H9 (cell line): ENCODE data around the gene KIAA2012. TPM values are rescaled to one million over a fixed set of nuclear protein-coding genes. Genes with fewer than 3 reads are reported as not detected.

ENCODE experiments used
- DNase-seq: peaks from one replicate; pipeline ENCODE4 v3.0.0-alpha.2; 2017
- H2AFZ ChIP-seq: one replicate; pipeline ENCODE4 v1.6.1; 2013; ENCODE audit warnings: mild to moderate bottlenecking, low read length, control low read depth, moderate library complexity
- H2AK5ac ChIP-seq: 2 replicates; pipeline ENCODE4 v1.6.1; 2013; ENCODE audit warnings: low read length, control low read depth, mixed read lengths; ENCODE audit not compliant: insufficient read length
- H2BK120ac ChIP-seq: one replicate; pipeline ENCODE4 v1.6.1; 2013; ENCODE audit warnings: low read depth, mild to moderate bottlenecking, low read length, control low read depth, inconsistent platforms; ENCODE audit not compliant: poor library complexity, severe bottlenecking
- H2BK12ac ChIP-seq: 2 replicates; pipeline ENCODE4 v1.6.1; 2013; ENCODE audit warnings: low read length, control low read depth, mixed read lengths, low read depth; ENCODE audit not compliant: insufficient read length
- H2BK15ac ChIP-seq: 2 replicates; pipeline ENCODE4 v1.6.1; 2013; ENCODE audit warnings: low read depth, low read length, control low read depth
- H2BK20ac ChIP-seq: one replicate; pipeline ENCODE4 v1.6.1; 2013; ENCODE audit warnings: low read depth, mild to moderate bottlenecking, low read length, control low read depth, inconsistent platforms; ENCODE audit not compliant: poor library complexity, severe bottlenecking
- H2BK5ac ChIP-seq: 2 replicates; pipeline ENCODE4 v1.6.1; 2013; ENCODE audit warnings: low read length, control low read depth, mixed read lengths; ENCODE audit not compliant: insufficient read length
- H3K14ac ChIP-seq: 2 replicates; pipeline ENCODE4 v1.6.1; 2013; ENCODE audit warnings: low read length, control low read depth; ENCODE audit not compliant: insufficient read depth
- H3K18ac ChIP-seq: 2 replicates; pipeline ENCODE4 v1.6.1; 2013; ENCODE audit warnings: low read depth, mild to moderate bottlenecking, mixed read lengths, low read length, control low read depth; ENCODE audit not compliant: insufficient read length
- H3K23ac ChIP-seq: 2 replicates; pipeline ENCODE4 v1.6.1; 2013; ENCODE audit warnings: low read length, control low read depth, mixed read lengths, low read depth; ENCODE audit not compliant: insufficient read length
- H3K23me2 ChIP-seq: 2 replicates; pipeline ENCODE4 v1.6.1; 2013; ENCODE audit warnings: low read depth, mild to moderate bottlenecking, mixed read lengths, low read length, control low read depth; ENCODE audit not compliant: insufficient read length, poor library complexity, severe bottlenecking
- H3K27ac ChIP-seq: 2 replicates; pipeline ENCODE4 v1.5.1; 2013; ENCODE audit warnings: low read length, control low read depth, mixed read lengths, low read depth; ENCODE audit not compliant: insufficient read length
- H3K27me3 ChIP-seq: 2 replicates; pipeline ENCODE4 v1.6.1; 2013; ENCODE audit warnings: low read length, control low read depth, inconsistent platforms; ENCODE audit not compliant: insufficient read depth
- H3K4ac ChIP-seq: 2 replicates; pipeline ENCODE4 v1.6.1; 2013; ENCODE audit warnings: low read depth, mild to moderate bottlenecking, control low read depth, inconsistent platforms, low read length, moderate library complexity
- H3K4me1 ChIP-seq: 2 replicates; pipeline ENCODE4 v1.6.1; 2013; ENCODE audit warnings: low read length, control low read depth, inconsistent platforms; ENCODE audit not compliant: insufficient read depth
- H3K4me2 ChIP-seq: 2 replicates; pipeline ENCODE4 v1.6.1; 2013; ENCODE audit warnings: low read length, control low read depth, mixed read lengths; ENCODE audit not compliant: insufficient read length, insufficient read depth
- H3K56ac ChIP-seq: 2 replicates; pipeline ENCODE4 v1.6.1; 2013; ENCODE audit warnings: low read depth, mild to moderate bottlenecking, mixed read lengths, low read length, control low read depth; ENCODE audit not compliant: insufficient read length
- H3K79me1 ChIP-seq: 2 replicates; pipeline ENCODE4 v1.6.1; 2013; ENCODE audit warnings: low read depth, mild to moderate bottlenecking, moderate library complexity, low read length, control low read depth, inconsistent platforms; ENCODE audit not compliant: insufficient read depth, poor library complexity, severe bottlenecking
- H3K79me2 ChIP-seq: 2 replicates; pipeline ENCODE4 v1.6.1; 2013; ENCODE audit warnings: low read length, control low read depth, inconsistent platforms; ENCODE audit not compliant: insufficient read depth
- H3K9ac ChIP-seq: 2 replicates; pipeline ENCODE4 v1.6.1; 2013; ENCODE audit warnings: low read length, control low read depth, mixed read lengths; ENCODE audit not compliant: insufficient read length; ENCODE audit errors: extremely low read depth
- H3K9me3 ChIP-seq: one replicate; pipeline ENCODE4 v1.6.1; 2013; ENCODE audit warnings: low read depth, low read length, inconsistent platforms; ENCODE audit not compliant: control insufficient read depth
- H3T11ph ChIP-seq: one replicate; pipeline ENCODE4 v1.6.1; 2013; ENCODE audit warnings: mild to moderate bottlenecking, low read length, control low read depth, inconsistent platforms
- H4K20me1 ChIP-seq: one replicate; pipeline ENCODE4 v1.6.1; 2013; ENCODE audit not compliant: control insufficient read depth, insufficient read length, insufficient read depth
- H4K5ac ChIP-seq: 2 replicates; pipeline ENCODE4 v1.6.1; 2013; ENCODE audit warnings: low read depth, mild to moderate bottlenecking, mixed read lengths, low read length, control low read depth; ENCODE audit not compliant: insufficient read length
- H4K8ac ChIP-seq: replicated peaks from 2 replicates; pipeline ENCODE4 v1.6.1; 2013; ENCODE audit warnings: low read length, control low read depth, mixed read lengths, low read depth; ENCODE audit not compliant: insufficient read length
- H4K91ac ChIP-seq: 2 replicates; pipeline ENCODE4 v1.6.1; 2013; ENCODE audit warnings: low read depth, mild to moderate bottlenecking, moderate library complexity, mixed read lengths, low read length, control low read depth; ENCODE audit not compliant: insufficient read length
- H3K27ac Mint-ChIP-seq, 3 experiments: 2 replicates in 2 of 3; 3 replicates in 1 of 3; pipeline ENCODE4 v1.8.0; 2020 to 2021; ENCODE audit warnings: mixed read lengths in 3 of 3, mild to moderate bottlenecking in 1 of 3, moderate library complexity in 1 of 3
- H3K27me3 Mint-ChIP-seq: 2 replicates; pipeline ENCODE4 v1.8.0; 2021; ENCODE audit warnings: low read depth, mild to moderate bottlenecking, moderate library complexity, mixed read lengths
- H3K36me3 Mint-ChIP-seq, 3 experiments: 2 replicates in 2 of 3; 3 replicates in 1 of 3; pipeline ENCODE4 v1.8.0; 2020 to 2021; ENCODE audit warnings: low read depth in 3 of 3, mixed read lengths in 3 of 3; ENCODE audit not compliant: insufficient read depth in 1 of 3
- H3K4me1 Mint-ChIP-seq, 2 experiments: 2 replicates each; pipeline ENCODE4 v1.8.0; 2020; ENCODE audit warnings: mixed read lengths in 2 of 2
- H3K4me3 Mint-ChIP-seq, 2 experiments: 2 replicates in 1 of 2; 3 replicates in 1 of 2; pipeline ENCODE4 v1.8.0; 2020 to 2021; ENCODE audit warnings: mild to moderate bottlenecking in 2 of 2, mixed read lengths in 2 of 2, moderate library complexity in 1 of 2
- H3K9me3 Mint-ChIP-seq, 2 experiments: 2 replicates in 1 of 2; 3 replicates in 1 of 2; pipeline ENCODE4 v1.8.0; 2020; ENCODE audit warnings: mild to moderate bottlenecking in 2 of 2, mixed read lengths in 2 of 2, moderate library complexity in 1 of 2
- WGBS: extraction: QIAGEN DNeasy Blood & Tissue Kit; methylation state at CpG from one replicate; pipeline ENCODE4 v1.1.7; 2013; ENCODE audit warnings: missing lambda C conversion rate, low lambda C conversion rate, mixed read lengths; ENCODE audit not compliant: insufficient read length; ENCODE audit errors: extremely low coverage; 5-methylcytosine and 5-hydroxymethylcytosine counted together
- total RNA-seq: library from RNA; stranded (reverse); gene quantifications from 2 replicates; pipeline ENCODE4 v1.2.1, GENCODE V29; 2021
- TF ChIP-seq, protein P1 (sequence below): fragments of 200-600 bp; sonication (generic); conservative IDR thresholded peaks from 3 replicates; pipeline ENCODE4 v1.8.0; 2021; ENCODE audit warnings: antibody characterized with exemption, mild to moderate bottlenecking

KIAA2012 gene
- total RNA-seq, 1 experiment from 2014 or later: not detected

DNA sequence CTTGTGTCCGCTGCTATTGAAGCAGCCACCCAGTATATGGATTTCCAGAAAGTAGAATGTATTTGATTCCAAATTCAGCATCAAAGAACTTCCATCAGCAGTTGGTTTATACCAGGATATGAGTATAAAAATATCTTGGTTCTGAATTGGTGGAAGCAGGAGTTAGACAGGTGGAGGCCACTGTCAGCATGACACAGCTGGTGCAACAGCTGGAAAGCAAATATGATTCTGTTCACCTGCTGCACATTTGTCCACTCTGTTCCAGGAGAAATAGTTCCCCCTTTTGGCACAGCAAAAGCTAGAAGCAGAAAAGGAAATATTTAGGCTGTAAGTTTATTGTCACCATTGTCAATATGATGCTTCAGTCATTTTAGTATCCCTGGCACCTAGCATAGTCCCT lies 41.2 kb downstream of the KIAA2012 start:
- Histone ChIP-seq H3K79me1 (no peaks in the 10 kb centered on the region), H3K56ac (no peak overlapping the region), H2AFZ (no peak overlapping the region), H3K79me2 (no peaks in the 10 kb centered on the region), H2BK12ac (no peak overlapping the region), H2BK20ac (no peak overlapping the region), H4K8ac (no peak overlapping the region), H3K4me2 (no peak overlapping the region), H3K23me2 (no peaks in the 10 kb centered on the region), H3K4me1 (no peaks in the 10 kb centered on the region; the same call in none of the 2 replicates), H2BK5ac (no peak overlapping the region), H3K14ac (no peak overlapping the region), H3K9ac (no peak overlapping the region), H3K27ac (no peak overlapping the region), H2BK120ac (no peak overlapping the region), H4K5ac (no peak overlapping the region), H3T11ph (no peak overlapping the region), H3K4ac (no peak overlapping the region), H2BK15ac (no peak overlapping the region), H3K27me3 (no peaks in the 10 kb centered on the region; the same call in 1 of the 2 replicates), H3K18ac (no peak overlapping the region), H2AK5ac (no peak overlapping the region), H4K91ac (no peak overlapping the region), H3K23ac (no peak overlapping the region), H4K20me1 (no peaks in the 10 kb centered on the region), H3K9me3 (no peaks in the 10 kb centered on the region)
- Mint-ChIP-seq H3K27me3 (no peaks in the 10 kb centered on the region), H3K4me1 (peaks cover 30 to 38% of the 10 kb centered on the region in 2 experiments), H3K9me3 (peaks cover 0 to under 1% of the 10 kb centered on the region in 2 experiments; a peak in 2 of 5 replicates), H3K27ac (no peak overlapping the region), H3K4me3 (no peak overlapping the region), H3K36me3 (no peaks in the 10 kb centered on the region)
- no CpG with 5 or more reads among the region's 1 CpG for WGBS
- TF ChIP-seq, protein P1, sequence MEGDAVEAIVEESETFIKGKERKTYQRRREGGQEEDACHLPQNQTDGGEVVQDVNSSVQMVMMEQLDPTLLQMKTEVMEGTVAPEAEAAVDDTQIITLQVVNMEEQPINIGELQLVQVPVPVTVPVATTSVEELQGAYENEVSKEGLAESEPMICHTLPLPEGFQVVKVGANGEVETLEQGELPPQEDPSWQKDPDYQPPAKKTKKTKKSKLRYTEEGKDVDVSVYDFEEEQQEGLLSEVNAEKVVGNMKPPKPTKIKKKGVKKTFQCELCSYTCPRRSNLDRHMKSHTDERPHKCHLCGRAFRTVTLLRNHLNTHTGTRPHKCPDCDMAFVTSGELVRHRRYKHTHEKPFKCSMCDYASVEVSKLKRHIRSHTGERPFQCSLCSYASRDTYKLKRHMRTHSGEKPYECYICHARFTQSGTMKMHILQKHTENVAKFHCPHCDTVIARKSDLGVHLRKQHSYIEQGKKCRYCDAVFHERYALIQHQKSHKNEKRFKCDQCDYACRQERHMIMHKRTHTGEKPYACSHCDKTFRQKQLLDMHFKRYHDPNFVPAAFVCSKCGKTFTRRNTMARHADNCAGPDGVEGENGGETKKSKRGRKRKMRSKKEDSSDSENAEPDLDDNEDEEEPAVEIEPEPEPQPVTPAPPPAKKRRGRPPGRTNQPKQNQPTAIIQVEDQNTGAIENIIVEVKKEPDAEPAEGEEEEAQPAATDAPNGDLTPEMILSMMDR: no peak
- no peak for DNase-seq
